GM18867 (cell line): ENCODE data around the gene INPP5D.

Experiments
- ATAC-seq: cut with Tn5 transposase; IDR thresholded peaks from one replicate; pipeline ENCODE4 v1.9.1; 2021; ENCODE audit warnings: mild to moderate bottlenecking, moderate library complexity; ENCODE audit not compliant: unreplicated experiment

Gene INPP5D

DNA sequence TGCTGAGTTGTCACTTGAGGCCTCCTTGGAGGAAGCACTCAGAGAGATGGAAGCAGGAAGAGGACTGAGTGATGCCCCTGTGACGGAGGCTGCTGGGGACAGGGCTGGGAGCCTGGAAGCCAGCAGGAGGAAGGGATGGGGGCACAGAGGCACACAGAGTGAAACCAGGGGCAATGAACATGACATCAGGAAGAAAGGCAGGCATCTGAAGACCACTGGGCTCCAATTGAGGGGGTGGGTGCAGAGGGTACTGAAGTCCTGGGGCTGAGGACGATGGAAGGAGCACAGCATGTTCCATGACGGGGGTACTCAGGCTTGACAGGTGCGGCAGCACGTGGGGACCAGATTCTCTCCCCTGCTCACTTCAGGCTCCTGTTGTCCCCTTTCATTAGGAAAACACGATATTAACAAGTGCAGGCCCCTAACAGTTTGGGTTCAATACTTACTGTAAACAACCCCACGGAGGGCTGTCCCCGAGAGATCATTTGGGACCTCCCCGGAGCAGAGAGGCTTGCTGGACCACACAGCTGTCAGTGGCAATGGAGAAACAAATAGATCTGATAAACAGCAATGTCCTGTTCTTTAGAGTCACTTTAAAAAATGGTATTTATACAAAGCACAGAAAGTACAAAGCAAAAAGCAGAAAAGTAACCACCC is 8.7 kb downstream of the INPP5D start:
- no peak for ATAC-seq

GRCh38 chr2:233072838-233073237 is 12.7 kb downstream of the INPP5D start:
- ATAC-seq = no peak

DNA sequence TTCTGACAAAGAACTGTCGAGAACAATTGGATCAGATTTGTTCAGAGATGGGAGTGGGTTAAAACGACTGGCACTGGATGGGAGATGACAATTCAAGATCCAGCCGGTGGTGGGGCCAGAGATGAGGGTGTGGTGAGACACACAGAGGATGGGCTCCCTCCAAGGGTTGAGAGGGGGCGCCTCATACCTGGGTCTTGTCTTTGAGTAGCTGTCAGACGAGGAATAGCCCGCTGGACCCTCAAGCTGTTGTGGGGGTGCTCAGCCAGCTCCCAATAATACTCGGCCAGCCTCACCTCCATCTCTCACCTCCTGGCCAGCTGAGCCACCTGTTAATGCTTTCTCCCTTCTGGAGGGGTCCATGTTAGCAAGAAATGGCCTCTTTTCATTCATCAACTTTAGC is 14.0 kb downstream of the INPP5D start:
- ATAC-seq = no peak

- no peak for ATAC-seq
Observed at GRCh38 chr2:233075141-233075965, 15.2 kb downstream of the INPP5D start.

- ATAC-seq = peak; percentile 54
Observed at GRCh38 chr2:233075966-233076339, 15.8 kb downstream of the INPP5D start.

DNA sequence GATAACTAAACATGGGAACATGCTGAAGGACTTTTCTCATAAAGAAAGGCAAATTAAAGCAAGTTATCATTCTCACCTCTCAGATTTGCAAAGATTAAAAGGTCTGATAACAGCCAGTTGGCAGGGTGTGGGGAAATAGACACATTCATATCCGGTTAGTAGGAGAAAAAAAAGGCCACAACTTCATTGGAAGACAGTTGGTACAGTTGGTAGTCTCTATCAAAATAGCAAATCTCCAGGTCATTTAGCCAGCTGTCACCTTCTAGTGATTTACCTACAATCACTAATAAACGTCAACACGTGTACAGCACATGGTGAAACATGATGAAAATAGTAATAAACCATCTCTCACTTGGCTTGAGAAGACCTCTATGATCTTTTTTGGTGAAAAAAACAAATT is 16.6 kb downstream of the INPP5D start:
- ATAC-seq = no peak

- peak; percentile 49 for ATAC-seq
Observed at GRCh38 chr2:233079473-233079877, 19.3 kb downstream of the INPP5D start.

GRCh38 chr2:233079953-233080835 is 20.1 kb downstream of the INPP5D start:
- no peak for ATAC-seq

DNA sequence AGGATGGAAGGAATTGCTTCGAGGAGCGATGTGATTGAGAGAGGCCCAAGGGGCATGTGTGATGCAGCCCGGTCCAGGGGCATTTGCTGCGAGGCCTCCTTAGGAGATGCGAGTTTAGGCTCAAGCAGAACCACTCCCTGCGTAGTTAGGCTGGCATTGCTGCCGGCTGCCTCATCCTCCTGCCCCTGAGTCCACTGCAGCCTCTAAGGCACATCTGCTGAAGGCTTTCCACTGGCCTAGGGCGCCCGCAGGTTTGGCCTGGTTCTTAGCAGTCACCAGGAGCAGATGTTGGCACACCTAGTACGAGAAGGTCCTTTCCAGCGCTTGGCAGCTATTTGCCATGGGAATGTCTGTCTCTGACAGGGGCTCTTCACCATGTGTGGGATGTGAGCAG is 20.7 kb downstream of the INPP5D start:
- ATAC-seq = no peak

DNA sequence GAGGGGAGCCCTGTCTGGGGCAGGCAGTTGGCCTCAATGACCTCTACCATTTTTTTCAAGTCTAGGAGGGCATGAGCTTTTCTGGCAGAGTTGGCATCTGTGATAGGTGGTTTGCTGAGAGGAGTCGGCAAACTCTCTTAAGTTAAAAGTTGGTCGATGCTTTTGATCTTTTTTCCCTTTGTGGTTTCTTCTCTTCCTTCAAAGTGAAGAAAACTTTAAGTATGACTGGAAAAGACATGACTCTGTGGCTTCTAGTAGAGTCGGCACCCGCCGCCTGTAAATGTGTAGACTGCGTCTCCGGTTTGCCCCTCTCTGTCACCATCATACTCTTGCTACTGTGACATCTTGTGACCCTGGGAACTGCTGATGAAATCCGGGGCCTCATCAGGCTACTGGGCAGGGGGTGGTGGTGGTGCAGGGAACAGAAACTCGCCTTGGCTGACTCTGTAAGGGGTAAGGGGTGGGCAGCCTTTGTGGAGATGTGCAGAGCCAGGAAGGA is 21.1 kb downstream of the INPP5D start:
- no peak for ATAC-seq

DNA sequence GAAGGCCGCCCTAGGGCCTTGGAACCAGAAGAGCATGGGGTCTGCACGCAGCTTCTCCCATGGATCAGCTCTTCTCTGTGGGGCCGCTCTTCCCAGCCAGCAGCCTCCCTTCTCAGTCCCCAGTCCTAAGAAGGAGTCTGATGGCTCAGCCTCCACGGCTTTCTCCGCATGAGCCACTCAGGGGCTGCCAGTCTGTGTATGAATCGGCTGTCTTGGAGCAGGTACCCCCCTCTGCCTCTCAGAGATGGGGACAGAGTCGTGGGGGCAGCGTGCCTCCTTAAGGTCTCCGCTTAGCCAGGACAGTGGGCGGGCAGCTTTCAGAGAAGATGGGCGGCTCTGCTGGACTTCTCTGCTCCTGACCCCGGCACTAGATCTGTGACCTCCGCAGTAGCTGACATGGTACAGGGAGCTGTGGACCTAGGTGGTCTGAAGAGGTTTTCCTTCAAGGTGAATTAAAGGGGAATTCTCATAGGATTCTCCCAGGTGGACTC is 21.6 kb downstream of the INPP5D start:
- ATAC-seq = peak; percentile 0

GRCh38 chr2:233082222-233082930 is 22.2 kb downstream of the INPP5D start:
- peak; percentile 43 for ATAC-seq

- ATAC-seq = no peak
Observed at GRCh38 chr2:233082931-233083755, 23.0 kb downstream of the INPP5D start.

DNA sequence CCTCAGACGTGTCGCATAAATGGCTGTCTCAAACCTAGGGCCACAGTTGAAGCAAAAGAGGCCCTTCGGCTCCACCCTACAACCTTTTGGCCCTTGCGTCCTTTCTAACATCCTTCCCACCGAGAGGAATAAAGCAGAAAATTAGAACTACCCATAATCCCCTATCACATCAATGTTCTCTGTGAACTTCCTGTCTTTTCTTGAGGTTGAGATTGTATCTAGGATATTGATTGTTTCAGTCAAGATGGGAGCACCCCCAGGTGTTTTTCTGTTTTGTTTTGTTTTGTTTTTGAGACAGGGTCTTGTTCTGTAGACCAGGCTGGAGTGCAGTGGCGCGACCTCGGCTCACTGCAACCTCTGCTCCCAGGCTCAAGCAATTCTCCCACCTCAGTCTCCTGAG is 23.6 kb downstream of the INPP5D start:
- ATAC-seq = no peak

DNA sequence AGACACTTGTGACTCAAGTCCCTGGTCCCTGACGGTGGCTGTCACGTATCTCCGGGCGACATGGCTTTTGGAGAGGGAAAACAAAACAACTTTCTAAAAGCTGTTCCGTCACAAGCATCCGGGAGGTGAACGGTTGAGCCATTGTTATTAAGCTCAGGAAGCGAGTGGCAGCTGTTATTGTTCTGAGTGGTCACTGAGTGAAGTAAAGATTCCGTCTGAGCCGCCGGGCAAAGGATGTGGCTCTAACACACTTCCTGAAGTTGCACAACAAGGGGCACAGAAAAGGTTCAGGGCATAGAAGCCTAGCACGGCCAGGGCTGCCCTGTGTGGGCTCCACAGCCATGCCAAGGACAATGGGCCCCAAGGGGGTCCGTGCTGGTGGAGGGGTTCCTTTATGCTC is 24.3 kb downstream of the INPP5D start:
- no peak for ATAC-seq

DNA sequence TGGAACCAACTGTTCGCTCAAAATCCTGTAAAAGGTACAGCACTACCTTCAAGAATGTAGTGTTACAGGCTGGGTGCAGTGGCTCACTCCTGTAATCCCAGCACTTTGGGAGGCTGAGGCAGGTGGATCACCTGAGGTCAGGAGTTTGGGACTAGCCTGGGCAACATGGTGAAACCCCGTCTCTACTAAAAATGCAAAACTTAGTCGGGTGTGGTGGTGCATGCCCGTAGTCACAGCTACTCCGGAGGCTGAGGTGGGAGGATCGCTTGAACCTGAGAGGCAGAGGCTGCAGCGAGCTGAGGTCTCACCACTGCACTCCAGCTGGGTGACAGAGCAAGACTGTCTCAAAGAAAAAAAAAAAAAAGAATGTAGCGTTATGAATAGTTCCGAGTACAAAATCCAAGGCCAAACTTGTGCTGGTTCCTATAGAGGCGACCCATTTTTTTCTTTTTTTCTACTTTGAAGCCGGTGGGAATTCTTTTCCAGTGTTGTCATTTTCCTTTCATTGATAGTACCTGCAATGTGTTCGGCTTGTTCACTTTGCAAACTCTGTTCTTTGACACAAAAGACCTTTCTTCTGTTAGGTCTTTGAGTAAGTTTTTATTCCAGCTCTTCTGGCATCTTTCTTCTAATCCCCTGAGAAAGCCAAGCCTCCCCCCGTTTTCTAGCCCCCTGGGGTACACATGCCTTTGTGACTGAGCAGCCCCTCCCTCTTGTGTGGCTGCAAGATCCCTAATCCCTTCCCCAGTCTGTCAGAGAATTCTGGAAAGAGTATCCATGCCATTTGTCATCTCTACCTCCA is 25.1 kb downstream of the INPP5D start:
- ATAC-seq = no peak

- ATAC-seq = no peak
Observed at GRCh38 chr2:233085839-233086150, 25.7 kb downstream of the INPP5D start.

DNA sequence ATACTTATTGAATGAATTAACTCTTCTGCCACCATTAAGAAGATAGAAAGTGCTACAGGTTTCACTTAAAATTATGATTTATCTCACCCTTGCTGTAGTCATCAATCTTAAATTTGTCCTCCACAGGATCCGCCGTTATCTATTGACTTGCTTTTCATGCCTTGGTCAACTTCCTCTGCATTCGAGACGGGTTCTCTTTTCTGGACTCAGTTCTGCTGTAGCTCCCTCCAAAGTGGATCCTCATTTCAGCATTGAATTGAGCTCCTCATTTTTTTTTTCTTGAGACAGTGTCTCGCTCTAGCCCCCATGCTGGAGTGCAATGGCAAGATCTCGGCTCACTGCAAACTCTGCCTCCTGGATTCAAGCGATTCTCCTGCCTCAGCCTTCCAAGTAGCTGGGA is 27.6 kb downstream of the INPP5D start:
- no peak for ATAC-seq

GRCh38 chr2:233088972-233089345 is 28.8 kb downstream of the INPP5D start:
- no peak for ATAC-seq
